Stomach smooth muscle (tissue), 2 donors: ENCODE data around the gene PHACTR1.

ENCODE experiments used
- H3K27ac ChIP-seq: one replicate; pipeline ENCODE4 v1.7.0; 2013; ENCODE audit warnings: mild to moderate bottlenecking, low read length, inconsistent platforms
- H3K27me3 ChIP-seq, 2 donors: one replicate each; pipeline ENCODE4 v1.7.0; 2013; ENCODE audit warnings: low read length in 2 of 2; ENCODE audit not compliant: insufficient read depth in 2 of 2, control insufficient read depth in 1 of 2
- H3K36me3 ChIP-seq, 2 donors: one replicate each; pipeline ENCODE4 v1.7.0; 2013; ENCODE audit warnings: low read length in 2 of 2; ENCODE audit not compliant: control insufficient read depth in 2 of 2, insufficient read depth in 2 of 2
- H3K4me1 ChIP-seq: one replicate; pipeline ENCODE4 v1.7.0; 2013; ENCODE audit warnings: low read length; ENCODE audit not compliant: control insufficient read depth, insufficient read depth
- H3K4me3 ChIP-seq, 2 donors: one replicate each; pipeline ENCODE4 v1.7.0; 2013; ENCODE audit warnings: low read length in 2 of 2
- H3K9ac ChIP-seq, 2 donors: one replicate each; pipeline ENCODE4 v1.7.0; 2013; ENCODE audit warnings: low read length in 2 of 2, mild to moderate bottlenecking in 1 of 2
- H3K9me3 ChIP-seq, 2 donors: one replicate each; pipeline ENCODE4 v1.7.0; 2013; ENCODE audit warnings: low read length in 2 of 2; ENCODE audit not compliant: control insufficient read depth in 2 of 2
- donor health status: healthy.
- donor health status: Pancreatic carcinoma.

Gene PHACTR1

GRCh38 chr6:13013681-13014503 lies 297.3 kb downstream of the PHACTR1 start:
- Histone ChIP-seq H3K27ac (peak overlapping the region; percentile 58), H3K36me3 (no peaks in the 10 kb centered on the region), H3K4me3 (peak overlapping the region; percentile 58 to 80), H3K9ac (peak overlapping the region in 1 of 2 donors; percentile 62), H3K4me1 (peaks cover 31% of the 10 kb centered on the region), H3K27me3 (peaks cover 0 to 34% of the 10 kb centered on the region in 2 donors), H3K9me3 (no peaks in the 10 kb centered on the region)

- Histone ChIP-seq H3K27ac (peak overlapping the region; percentile 58), H3K4me3 (peak overlapping the region; percentile 58 to 80), H3K9ac (peak overlapping the region in 1 of 2 donors; percentile 62)
These were observed 298.2 kb downstream of the PHACTR1 start for GRCh38 chr6:13014504-13015378.

GRCh38 chr6:13015379-13015681 lies 298.8 kb downstream of the PHACTR1 start:
- H3K36me3 ChIP-seq, result no peaks in the 10 kb centered on the region
- peak overlapping the region in 1 of 2 donors; percentile 80 for H3K4me3 ChIP-seq
- peaks cover 0 to 34% of the 10 kb centered on the region in 2 donors for H3K27me3 ChIP-seq
- H3K9ac ChIP-seq, result peak overlapping the region in 1 of 2 donors; percentile 5
- H3K9me3 ChIP-seq, result no peaks in the 10 kb centered on the region
- H3K27ac ChIP-seq, result peak overlapping the region; percentile 58
- H3K4me1 ChIP-seq, result peaks cover 31% of the 10 kb centered on the region

More at GRCh38 chr6:13014504-13015378, 298.2 kb downstream of the PHACTR1 start:
- no peaks in the 10 kb centered on the region for H3K36me3 ChIP-seq
- H3K9me3 ChIP-seq, result no peaks in the 10 kb centered on the region
- H3K4me1 ChIP-seq, result peaks cover 31% of the 10 kb centered on the region
- peaks cover 0 to 34% of the 10 kb centered on the region in 2 donors for H3K27me3 ChIP-seq

GRCh38 chr6:13024616-13025015 lies 308.0 kb downstream of the PHACTR1 start:
- H3K9me3 ChIP-seq, result no peaks in the 10 kb centered on the region
- no peaks in the 10 kb centered on the region for H3K27me3 ChIP-seq
- H3K4me3 ChIP-seq, result no peak overlapping the region
- H3K4me1 ChIP-seq, result no peaks in the 10 kb centered on the region
- H3K27ac ChIP-seq, result no peak overlapping the region
- no peak overlapping the region for H3K9ac ChIP-seq
- no peaks in the 10 kb centered on the region for H3K36me3 ChIP-seq

- Histone ChIP-seq H3K9me3 (no peaks in the 10 kb centered on the region), H3K4me1 (no peaks in the 10 kb centered on the region), H3K4me3 (peak overlapping the region in 1 of 2 donors; percentile 36), H3K9ac (no peak overlapping the region), H3K36me3 (no peaks in the 10 kb centered on the region), H3K27ac (peak overlapping the region; percentile 26), H3K27me3 (no peaks in the 10 kb centered on the region)
These were observed 309.4 kb downstream of the PHACTR1 start for GRCh38 chr6:13025893-13026499.

- Histone ChIP-seq H3K4me1 (no peaks in the 10 kb centered on the region), H3K9ac (no peak overlapping the region), H3K27ac (peak overlapping the region; percentile 26), H3K27me3 (no peaks in the 10 kb centered on the region), H3K4me3 (peak overlapping the region in 1 of 2 donors; percentile 36), H3K36me3 (no peaks in the 10 kb centered on the region), H3K9me3 (no peaks in the 10 kb centered on the region)
These were observed 310.0 kb downstream of the PHACTR1 start for GRCh38 chr6:13026557-13026956.

GRCh38 chr6:13027207-13027606 lies 310.6 kb downstream of the PHACTR1 start:
- Histone ChIP-seq H3K27ac (peak overlapping the region; percentile 7), H3K4me1 (no peaks in the 10 kb centered on the region)

GRCh38 chr6:13030396-13030795 lies 313.8 kb downstream of the PHACTR1 start:
- no peaks in the 10 kb centered on the region for H3K36me3 ChIP-seq
- no peak overlapping the region for H3K9ac ChIP-seq
- H3K27me3 ChIP-seq, result no peaks in the 10 kb centered on the region
- H3K4me1 ChIP-seq, result no peaks in the 10 kb centered on the region
- no peak overlapping the region for H3K4me3 ChIP-seq
- no peak overlapping the region for H3K27ac ChIP-seq
- H3K9me3 ChIP-seq, result no peaks in the 10 kb centered on the region

More at GRCh38 chr6:13027207-13027606, 310.6 kb downstream of the PHACTR1 start:
- Histone ChIP-seq H3K36me3 (no peaks in the 10 kb centered on the region), H3K4me3 (no peak overlapping the region), H3K27me3 (no peaks in the 10 kb centered on the region), H3K9me3 (no peaks in the 10 kb centered on the region), H3K9ac (no peak overlapping the region)

GRCh38 chr6:13032566-13032965 lies 316.0 kb downstream of the PHACTR1 start:
- H3K27ac ChIP-seq, result no peak overlapping the region
- no peaks in the 10 kb centered on the region for H3K36me3 ChIP-seq
- H3K9ac ChIP-seq, result no peak overlapping the region
- no peaks in the 10 kb centered on the region for H3K27me3 ChIP-seq
- no peak overlapping the region for H3K4me3 ChIP-seq
- H3K4me1 ChIP-seq, result peaks cover 6% of the 10 kb centered on the region
- no peaks in the 10 kb centered on the region for H3K9me3 ChIP-seq

GRCh38 chr6:13033145-13033544 lies 316.6 kb downstream of the PHACTR1 start:
- peaks cover 7% of the 10 kb centered on the region for H3K4me1 ChIP-seq
- no peak overlapping the region for H3K4me3 ChIP-seq
- H3K9ac ChIP-seq, result no peak overlapping the region

More at GRCh38 chr6:13033145-13033544, 316.6 kb downstream of the PHACTR1 start:
- no peaks in the 10 kb centered on the region for H3K27me3 ChIP-seq
- no peak overlapping the region for H3K27ac ChIP-seq
- no peaks in the 10 kb centered on the region for H3K36me3 ChIP-seq
- H3K9me3 ChIP-seq, result no peaks in the 10 kb centered on the region
